Measurements from ENCODE around the gene TPM4. TPM values are rescaled to one million over a fixed set of nuclear protein-coding genes. Genes with fewer than 3 reads are reported as not detected.

TPM4 gene
- total and polyA plus RNA-seq, 2 donors (not counting 1 experiment from before 2014, with no cell fraction given) = 65.4 to 127 TPM

GRCh38 chr19:16143399-16144215 is 67.3 kb downstream of the TPM4 start, which contains the start of gene HSH2D:
TSS of gene HSH2D (plus strand) at chr19:16143685. CDS start at chr19:16148751, 5,066 bp downstream.
- H3K9me3 ChIP-seq (ENCODE audit: control extremely low read depth in 1 of 3, control insufficient read depth in 2 of 3, insufficient read depth in 1 of 3, low read length in 2 of 3) = peaks cover 0 to 20% (median 0%) of the 10 kb centered on the region in 3 donors
- Mint-ChIP-seq H3K27ac (peak within 1 kb of the TSS; percentile 100), H3K27me3 (no peaks in the 10 kb centered on the region), H3K4me1 (peaks cover 78% of the 10 kb centered on the region), H3K4me3 (peak within 1 kb of the TSS; percentile 95), H3K9me3 (ENCODE audit: insufficient read depth) (no peaks in the 10 kb centered on the region)
- H4K20me1 ChIP-seq (ENCODE audit: control insufficient read depth, insufficient read depth, low read length, poor library complexity, severe bottlenecking) = peaks cover 15% of the 10 kb centered on the region
- H3K4me2 ChIP-seq (replicated peaks; ENCODE audit: low read depth, low read length, poor library complexity, severe bottlenecking) = peak within 1 kb of the TSS; percentile 93
- H3K36me3 ChIP-seq (replicated peaks in 1 of 2; ENCODE audit: control extremely low read depth in 1 of 2, control insufficient read depth in 1 of 2, extremely low read depth in 1 of 2, insufficient read depth in 2 of 2, low read length in 1 of 2) = peaks cover 0 to 12% of the 10 kb centered on the region in 2 experiments
- H3K27me3 ChIP-seq (replicated peaks in 1 of 4; ENCODE audit: control extremely low read depth in 1 of 4, control insufficient read depth in 3 of 4, insufficient read depth in 4 of 4, low read length in 3 of 4) = no peaks in the 10 kb centered on the region
- H3K9ac ChIP-seq (ENCODE audit: low read length) = peak within 1 kb of the TSS; percentile 86
- H3K27ac ChIP-seq (ENCODE audit: low read length in 2 of 2) = peak within 1 kb of the TSS; percentile 95 to 97
- peak within 1 kb of the TSS; percentile 54 for H2AFZ ChIP-seq (ENCODE audit: insufficient read depth, low read depth, low read length, poor library complexity, severe bottlenecking)
- TF ChIP-seq CTCF (IDR thresholded peaks at IDR 0.05) = no peak
- no peak for TF ChIP-seq EZH2 (IDR thresholded peaks at IDR 0.05; ENCODE audit: borderline replicate concordance, insufficient read depth, low read depth, low read length, poor library complexity, severe bottlenecking)
- H3K79me2 ChIP-seq (ENCODE audit: control insufficient read depth, insufficient read depth, low read length) = peaks cover 54% of the 10 kb centered on the region
- 3% methylated on average over 13 of the region's 13 CpGs for WGBS (ENCODE audit: insufficient coverage)
- peak within 1 kb of the TSS; percentile 73 to 94 (median 91) for H3K4me3 ChIP-seq (ENCODE audit: control extremely low read depth in 1 of 5, extremely low read depth in 1 of 5, insufficient read depth in 1 of 5, low read depth in 2 of 5, low read length in 4 of 5)
- H3K4me1 ChIP-seq (ENCODE audit: control insufficient read depth in 2 of 2, insufficient read depth in 2 of 2, low read length in 2 of 2) = peaks cover 70 to 93% of the 10 kb centered on the region in 2 donors
- intact Hi-C loops (cut with micrococcal nuclease) = loop anchor here (1.0 to 5.0 kb wide), 8 partner anchors 32 to 444 kb away; partner anchors contain the start of gene RAB8A
- CTCF ChIA-PET = interaction anchor here (0.7 to 8.5 kb wide), 19 partner anchors 10 to 298 kb away, joined by 3 to 63 read pairs (median 4); partner anchors contain the start of gene FAM32A
- DNase-seq (peak; percentile 95), ATAC-seq (ENCODE audit: low read depth) (peak; percentile 71)
- POLR2A ChIA-PET = interaction anchor here (0.6 to 4.8 kb wide), 27 partner anchors 10 to 1880 kb away, joined by 3 to 54 read pairs (median 7); partner anchors contain the start of genes AP1M1, KLF2, RAB8A and TPM4
